Measurements from ENCODE around the gene PROM1. TPM values are rescaled to one million over a fixed set of nuclear protein-coding genes. Genes with fewer than 3 reads are reported as not detected.

PROM1 gene
- total RNA-seq, 2 donors from 2014 or later: not detected

- H3K9me3 ChIP-seq (ENCODE audit: control insufficient read depth, low read length, poor library complexity, severe bottlenecking): no peaks in the 10 kb centered on the region
- peaks cover 62% of the 10 kb centered on the region for H3K27me3 Mint-ChIP-seq
- DNase-seq (no peak), ATAC-seq (no peak)
- no peaks in the 10 kb centered on the region for H3K4me1 Mint-ChIP-seq
- no peaks in the 10 kb centered on the region for H3K36me3 Mint-ChIP-seq (ENCODE audit: low read depth)
- no peak overlapping the region for H3K27ac Mint-ChIP-seq
- no peak overlapping the region for H3K4me3 Mint-ChIP-seq
Observed at GRCh38 chr4:15976456-15977447, 107.1 kb downstream of the PROM1 start.

GRCh38 chr4:15971068-15971801, 112.6 kb downstream of the PROM1 start:
- H3K4me1 Mint-ChIP-seq: no peaks in the 10 kb centered on the region
- peaks cover 2% of the 10 kb centered on the region for H3K36me3 Mint-ChIP-seq (ENCODE audit: low read depth)
- ATAC-seq (no peak), DNase-seq (no peak)
- H3K4me3 Mint-ChIP-seq: no peak overlapping the region
- peaks cover 57% of the 10 kb centered on the region for H3K27me3 Mint-ChIP-seq
- H3K9me3 ChIP-seq (ENCODE audit: control insufficient read depth, low read length, poor library complexity, severe bottlenecking): peaks cover 3% of the 10 kb centered on the region
- H3K27ac Mint-ChIP-seq: no peak overlapping the region

- ATAC-seq (no peak), DNase-seq (no peak)
- Mint-ChIP-seq H3K27ac (no peak overlapping the region), H3K4me1 (no peaks in the 10 kb centered on the region), H3K4me3 (no peak overlapping the region), H3K27me3 (peaks cover 41% of the 10 kb centered on the region), H3K36me3 (ENCODE audit: low read depth) (peaks cover 2% of the 10 kb centered on the region)
- peaks cover 3% of the 10 kb centered on the region for H3K9me3 ChIP-seq (ENCODE audit: control insufficient read depth, low read length, poor library complexity, severe bottlenecking)
Observed at GRCh38 chr4:15968551-15969300, 115.1 kb downstream of the PROM1 start.

GRCh38 chr4:15965325-15965724, 118.5 kb downstream of the PROM1 start:
- H3K27ac Mint-ChIP-seq: no peak overlapping the region
- no peaks in the 10 kb centered on the region for H3K4me1 Mint-ChIP-seq
- peaks cover 3% of the 10 kb centered on the region for H3K9me3 ChIP-seq (ENCODE audit: control insufficient read depth, low read length, poor library complexity, severe bottlenecking)
- DNase-seq (no peak), ATAC-seq (no peak)
- no peak overlapping the region for H3K4me3 Mint-ChIP-seq
- peaks cover 30% of the 10 kb centered on the region for H3K27me3 Mint-ChIP-seq
- peaks cover 2% of the 10 kb centered on the region for H3K36me3 Mint-ChIP-seq (ENCODE audit: low read depth)

- Mint-ChIP-seq H3K4me1 (no peaks in the 10 kb centered on the region), H3K27ac (no peak overlapping the region), H3K4me3 (no peak overlapping the region), H3K27me3 (peaks cover 39% of the 10 kb centered on the region), H3K36me3 (ENCODE audit: low read depth) (peaks cover 2% of the 10 kb centered on the region)
- peaks cover 3% of the 10 kb centered on the region for H3K9me3 ChIP-seq (ENCODE audit: control insufficient read depth, low read length, poor library complexity, severe bottlenecking)
- DNase-seq (no peak), ATAC-seq (no peak)
Observed at GRCh38 chr4:15964159-15964558, 119.7 kb downstream of the PROM1 start.

GRCh38 chr4:15963576-15963975, 120.2 kb downstream of the PROM1 start:
- Mint-ChIP-seq H3K27ac (no peak overlapping the region), H3K36me3 (ENCODE audit: low read depth) (peaks cover 2% of the 10 kb centered on the region), H3K4me3 (no peak overlapping the region), H3K4me1 (no peaks in the 10 kb centered on the region), H3K27me3 (peaks cover 39% of the 10 kb centered on the region)
- no peak for DNase-seq
- H3K9me3 ChIP-seq (ENCODE audit: control insufficient read depth, low read length, poor library complexity, severe bottlenecking): peaks cover 3% of the 10 kb centered on the region
- peak; percentile 60 for ATAC-seq

GRCh38 chr4:15963001-15963451, 120.8 kb downstream of the PROM1 start, which contains the start of gene FGFBP2:
Gene FGFBP2 (minus strand): TSS chr4:15963175. CDS start chr4:15963129, 46 bp downstream.
- peak; percentile 50 for ATAC-seq
- no peak within 1 kb of the TSS for H3K4me3 Mint-ChIP-seq
- no peaks in the 10 kb centered on the region for H3K4me1 Mint-ChIP-seq
- H3K36me3 Mint-ChIP-seq (ENCODE audit: low read depth): peaks cover 2% of the 10 kb centered on the region
- peaks cover 38% of the 10 kb centered on the region for H3K27me3 Mint-ChIP-seq
- peaks cover 3% of the 10 kb centered on the region for H3K9me3 ChIP-seq (ENCODE audit: control insufficient read depth, low read length, poor library complexity, severe bottlenecking)
- no peak within 1 kb of the TSS for H3K27ac Mint-ChIP-seq
- no peak for DNase-seq

- H3K9me3 ChIP-seq (ENCODE audit: control insufficient read depth, low read length, poor library complexity, severe bottlenecking): peaks cover 3% of the 10 kb centered on the region
- H3K36me3 Mint-ChIP-seq (ENCODE audit: low read depth): peaks cover 2% of the 10 kb centered on the region
- no peaks in the 10 kb centered on the region for H3K4me1 Mint-ChIP-seq
- DNase-seq (no peak), ATAC-seq (no peak)
- peaks cover 33% of the 10 kb centered on the region for H3K27me3 Mint-ChIP-seq
- no peak overlapping the region for H3K4me3 Mint-ChIP-seq
- no peak overlapping the region for H3K27ac Mint-ChIP-seq
Observed at GRCh38 chr4:15961781-15962510, 121.9 kb downstream of the PROM1 start.

- DNase-seq: no peak
- Mint-ChIP-seq H3K4me3 (no peak overlapping the region), H3K4me1 (peaks cover 6% of the 10 kb centered on the region), H3K27me3 (peaks cover 36% of the 10 kb centered on the region), H3K36me3 (ENCODE audit: low read depth) (no peaks in the 10 kb centered on the region), H3K27ac (no peak overlapping the region)
- no peak for ATAC-seq
- no peaks in the 10 kb centered on the region for H3K9me3 ChIP-seq (ENCODE audit: control insufficient read depth, low read length, poor library complexity, severe bottlenecking)
Observed at GRCh38 chr4:15958562-15958961, 125.3 kb downstream of the PROM1 start.

GRCh38 chr4:15956179-15956850, 127.5 kb downstream of the PROM1 start:
- H3K27me3 Mint-ChIP-seq: peaks cover 32% of the 10 kb centered on the region
- H3K4me3 Mint-ChIP-seq: no peak overlapping the region
- H3K4me1 Mint-ChIP-seq: peaks cover 6% of the 10 kb centered on the region
- DNase-seq: peak; percentile 19 to 61 (median 30)
- H3K27ac Mint-ChIP-seq: peak overlapping the region; percentile 67
- peak; percentile 93 for ATAC-seq
- no peaks in the 10 kb centered on the region for H3K36me3 Mint-ChIP-seq (ENCODE audit: low read depth)
- no peaks in the 10 kb centered on the region for H3K9me3 ChIP-seq (ENCODE audit: control insufficient read depth, low read length, poor library complexity, severe bottlenecking)

GRCh38 chr4:15955670-15956069, 128.2 kb downstream of the PROM1 start:
- H3K27me3 Mint-ChIP-seq: peaks cover 32% of the 10 kb centered on the region
- H3K4me3 Mint-ChIP-seq: no peak overlapping the region
- ATAC-seq (no peak), DNase-seq (no peak)
- no peaks in the 10 kb centered on the region for H3K36me3 Mint-ChIP-seq (ENCODE audit: low read depth)
- H3K9me3 ChIP-seq (ENCODE audit: control insufficient read depth, low read length, poor library complexity, severe bottlenecking): no peaks in the 10 kb centered on the region
- no peak overlapping the region for H3K27ac Mint-ChIP-seq
- peaks cover 6% of the 10 kb centered on the region for H3K4me1 Mint-ChIP-seq

- Mint-ChIP-seq H3K4me1 (peaks cover 6% of the 10 kb centered on the region), H3K4me3 (no peak overlapping the region), H3K27ac (no peak overlapping the region), H3K36me3 (ENCODE audit: low read depth) (no peaks in the 10 kb centered on the region), H3K27me3 (peaks cover 16% of the 10 kb centered on the region)
- no peak for ATAC-seq
- H3K9me3 ChIP-seq (ENCODE audit: control insufficient read depth, low read length, poor library complexity, severe bottlenecking): no peaks in the 10 kb centered on the region
- no peak for DNase-seq
Observed at GRCh38 chr4:15953625-15954024, 130.2 kb downstream of the PROM1 start.
